Stimulated activated CD4-positive, alpha-beta T cell treated with anti-CD3 and anti-CD28 coated beads, TNF-alpha, amount 100 ng/mL, for 24 hours (primary cell): Measurements from ENCODE around the gene EPS8L3.

ENCODE experiments used
- DNase-seq, 3 experiments: peaks; one replicate each; pipeline ENCODE4 v3.0.0-alpha.2; 2020; ENCODE audit warnings: low read depth in 3 of 3

Gene EPS8L3

DNA sequence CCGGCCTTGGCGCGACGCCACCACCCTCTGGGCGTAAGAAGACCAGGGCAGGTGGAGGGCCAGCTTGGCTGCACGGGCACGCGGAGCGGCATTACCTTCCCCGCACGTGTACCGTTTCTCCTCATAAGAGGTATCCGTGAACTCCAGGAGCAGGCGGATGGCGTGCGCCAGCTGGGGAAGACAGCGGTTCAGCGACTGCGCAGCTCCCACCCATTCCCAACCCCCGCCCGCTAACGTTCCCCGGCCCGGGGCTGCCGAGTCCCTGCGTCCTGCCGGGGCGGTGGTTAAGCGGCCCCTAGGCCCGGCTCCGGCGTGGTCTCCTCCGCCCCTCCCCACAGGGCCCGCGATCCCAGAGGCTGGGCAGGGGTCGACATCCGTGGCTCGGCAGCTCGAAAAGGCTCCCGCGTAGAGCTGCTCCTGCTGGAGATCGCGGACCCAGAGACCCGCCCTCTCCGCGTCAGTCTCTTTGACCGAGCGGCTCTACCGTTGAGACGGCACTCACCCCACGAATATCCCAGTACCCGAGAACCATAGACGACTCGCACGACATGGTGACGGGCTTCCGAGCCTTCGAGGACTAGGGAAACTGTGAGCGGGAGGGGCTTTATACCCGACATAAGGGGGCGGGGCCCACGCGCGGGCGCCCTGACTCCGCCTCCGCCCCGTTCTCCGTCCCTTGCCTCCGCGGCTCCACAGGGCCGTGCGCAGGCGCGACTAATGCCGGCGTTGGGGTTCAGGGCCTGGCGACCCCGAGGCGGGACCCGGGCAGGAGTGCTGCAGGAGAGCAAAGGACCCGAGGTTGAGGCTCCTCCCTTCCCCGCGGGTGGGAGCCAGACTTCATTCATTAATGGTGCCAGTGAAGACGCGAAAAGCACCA lies 23.7 kb downstream of the EPS8L3 start:
- DNase-seq = peak; percentile 60 to 78 (median 62)

DNA sequence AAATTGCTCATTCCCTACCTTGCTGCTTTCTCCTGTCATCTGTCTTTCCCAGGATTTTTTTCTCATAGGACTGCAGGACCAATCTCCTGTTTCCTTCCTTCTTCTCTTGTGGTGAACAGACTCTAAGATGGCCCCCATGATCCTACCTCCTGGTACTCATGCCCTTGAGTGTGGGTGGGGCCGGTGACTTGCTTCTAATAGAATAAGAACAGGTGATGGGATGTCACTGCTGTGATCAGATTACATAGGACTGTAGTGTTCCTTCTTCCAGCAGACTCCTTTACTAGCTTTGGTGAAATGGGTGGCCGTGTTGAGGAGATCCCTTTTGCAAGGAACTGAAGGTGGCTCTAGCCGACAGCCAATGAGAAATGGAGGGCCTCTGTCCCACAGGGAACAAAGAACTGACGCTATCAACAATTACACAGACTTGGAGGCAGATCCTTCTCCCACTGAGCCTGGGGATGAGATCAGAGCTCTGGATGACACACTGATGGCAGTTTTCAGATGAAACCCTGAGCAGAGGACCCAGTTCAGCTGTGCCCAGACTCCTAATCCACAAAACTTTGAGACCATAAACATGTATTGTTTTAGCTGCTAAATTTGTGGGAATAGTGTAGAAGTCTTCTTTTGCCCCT lies 30.4 kb downstream of the EPS8L3 start:
- no peak for DNase-seq

DNA sequence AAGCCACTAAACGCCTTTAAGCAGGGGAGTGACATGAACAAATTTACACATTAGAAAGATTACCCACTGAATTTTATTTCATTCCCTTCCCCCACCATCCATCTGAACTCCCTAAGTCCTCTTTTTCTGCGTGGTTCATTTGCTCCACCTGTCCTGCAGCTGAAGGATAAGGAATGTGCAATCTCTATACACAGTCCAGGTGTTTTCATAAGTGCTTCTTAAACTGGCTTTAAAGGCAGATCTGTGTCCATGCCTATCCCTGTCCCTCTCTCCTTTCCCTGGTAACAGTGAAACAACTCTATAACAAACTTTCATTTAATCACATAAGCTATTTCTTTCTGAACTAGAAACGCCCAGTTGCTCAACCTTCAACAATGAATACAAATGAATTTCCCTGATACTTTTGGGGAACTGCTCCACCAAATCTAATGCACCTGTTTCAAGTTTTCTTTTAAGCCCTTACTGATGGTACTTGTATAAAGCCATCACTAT lies 31.3 kb downstream of the EPS8L3 start:
- DNase-seq = no peak

DNA sequence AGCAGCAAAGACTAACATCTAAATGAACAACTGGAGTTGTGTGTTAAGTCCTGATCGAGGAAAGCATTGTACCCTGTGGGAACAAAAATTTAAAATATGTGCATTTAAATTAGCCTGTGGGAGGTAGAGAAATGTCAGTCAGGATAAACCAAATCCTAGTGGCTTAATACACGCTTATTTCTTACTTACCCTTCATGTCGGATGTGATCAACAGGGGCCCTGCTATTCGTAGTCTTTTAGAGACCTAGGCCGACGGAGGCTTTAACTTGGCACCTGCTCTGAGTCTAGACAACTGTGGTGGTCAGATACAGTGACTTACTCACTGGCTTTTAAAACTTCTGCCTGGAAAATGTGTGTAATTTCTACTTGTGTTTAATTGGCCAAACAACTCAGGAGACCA lies 33.1 kb downstream of the EPS8L3 start:
- no peak for DNase-seq

DNA sequence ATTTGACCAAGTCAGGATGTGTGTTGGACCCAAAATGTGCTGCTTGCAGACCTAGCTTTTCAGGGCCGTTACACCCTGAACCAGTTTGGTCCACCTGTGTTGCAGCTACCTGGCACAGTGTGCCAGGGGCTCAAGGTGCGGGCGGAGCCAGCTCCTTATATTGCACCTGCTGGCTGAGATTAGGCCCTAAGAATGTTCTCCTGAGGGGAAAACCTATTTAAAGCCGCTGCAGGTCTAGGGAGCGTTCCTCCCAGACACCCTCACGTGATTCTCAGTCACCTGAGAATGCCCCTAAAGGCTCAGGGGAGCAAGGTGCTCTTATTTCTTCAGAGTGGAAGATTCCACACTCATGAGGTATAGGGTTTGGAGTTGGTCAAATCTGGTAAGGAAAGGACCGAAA lies 34.9 kb downstream of the EPS8L3 start:
- no peak for DNase-seq

DNA sequence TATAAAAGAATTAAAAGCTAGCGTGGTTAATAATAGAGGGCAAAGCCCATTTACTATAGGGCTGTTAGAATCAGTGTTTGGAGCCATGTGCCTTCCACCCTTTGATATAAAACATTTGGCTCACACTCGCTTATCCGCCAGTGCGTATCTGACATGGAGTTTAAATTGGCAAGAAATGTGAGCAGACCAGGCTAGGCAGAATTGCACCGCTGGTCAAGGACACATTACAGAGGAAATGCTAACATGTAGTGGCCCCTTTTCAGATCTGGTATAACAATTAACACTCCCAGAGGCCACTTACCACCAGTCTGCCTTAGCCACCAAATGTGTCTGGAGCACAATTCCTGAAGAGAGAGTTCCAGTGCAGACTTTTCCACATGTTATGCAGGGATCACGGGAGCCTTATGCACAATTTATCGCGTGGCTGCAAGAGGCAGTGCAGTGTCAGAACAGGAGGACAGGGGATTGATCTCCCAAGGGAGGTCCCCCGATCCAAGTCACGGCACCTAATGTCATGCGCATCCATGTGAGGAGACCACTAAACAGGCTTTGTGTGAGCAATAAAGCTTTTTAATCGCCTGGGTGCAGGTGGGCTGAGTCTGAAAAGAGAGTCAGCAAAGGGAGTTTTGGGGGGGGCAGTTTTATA lies 36.9 kb downstream of the EPS8L3 start:
- DNase-seq = no peak

DNA sequence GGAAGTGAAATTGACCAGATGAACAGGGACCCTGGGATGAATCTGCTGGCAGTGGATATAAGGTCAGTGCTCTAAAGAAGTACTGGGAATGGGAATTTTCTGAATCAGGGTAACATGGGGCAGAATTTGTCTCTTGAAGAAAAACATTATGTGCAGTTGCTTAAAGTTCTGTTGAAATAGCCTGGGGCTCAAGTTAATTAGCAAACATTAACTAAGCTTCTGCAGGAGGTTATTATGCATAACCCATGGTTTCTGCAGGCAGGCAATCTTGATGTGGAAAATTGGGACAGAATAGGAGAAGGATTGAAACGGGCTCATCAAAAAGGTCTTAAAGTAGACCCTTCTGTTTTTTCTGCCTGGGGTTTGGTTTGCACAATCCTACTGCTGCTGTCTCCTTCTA lies 37.7 kb downstream of the EPS8L3 start:
- DNase-seq = no peak

DNA sequence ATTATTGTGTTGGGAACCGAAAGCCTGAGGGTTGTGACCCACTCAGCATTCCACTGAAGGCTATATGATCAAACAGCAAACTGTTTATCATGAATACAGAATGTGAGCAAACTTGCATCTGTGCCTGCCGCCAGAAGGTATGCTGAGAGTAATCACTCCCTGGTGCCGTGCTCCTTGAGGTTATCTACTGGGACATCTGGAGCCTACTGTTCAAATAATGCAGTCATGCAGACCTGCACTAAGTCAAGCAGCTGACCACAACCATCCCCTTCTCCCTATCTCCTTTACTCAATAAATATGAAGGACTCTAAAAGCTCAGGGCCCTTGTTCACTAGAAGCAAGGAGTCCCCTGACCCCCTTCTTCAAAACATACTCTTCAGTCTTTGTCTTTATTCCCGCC lies 38.2 kb downstream of the EPS8L3 start:
- no peak for DNase-seq

DNA sequence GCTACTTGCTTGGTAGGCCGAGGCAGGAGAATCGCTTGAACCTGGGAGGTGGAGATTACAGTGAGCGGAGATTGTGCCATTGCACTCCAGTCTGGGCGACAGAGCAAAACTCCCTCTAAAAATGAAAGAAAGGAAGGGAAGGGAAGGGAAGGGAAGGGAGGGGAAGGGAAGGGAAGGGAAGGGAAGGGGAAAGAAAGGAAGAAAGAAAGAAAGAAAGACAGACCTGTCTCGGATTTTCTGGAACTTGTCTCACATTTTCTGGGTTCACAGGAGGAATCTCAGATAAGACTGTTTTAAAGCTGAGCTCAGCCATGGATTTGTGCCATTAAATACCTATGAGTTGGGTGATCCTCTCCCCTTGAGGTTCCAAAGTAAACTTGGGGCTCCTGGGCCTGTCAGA lies 38.8 kb downstream of the EPS8L3 start:
- DNase-seq = no peak

DNA sequence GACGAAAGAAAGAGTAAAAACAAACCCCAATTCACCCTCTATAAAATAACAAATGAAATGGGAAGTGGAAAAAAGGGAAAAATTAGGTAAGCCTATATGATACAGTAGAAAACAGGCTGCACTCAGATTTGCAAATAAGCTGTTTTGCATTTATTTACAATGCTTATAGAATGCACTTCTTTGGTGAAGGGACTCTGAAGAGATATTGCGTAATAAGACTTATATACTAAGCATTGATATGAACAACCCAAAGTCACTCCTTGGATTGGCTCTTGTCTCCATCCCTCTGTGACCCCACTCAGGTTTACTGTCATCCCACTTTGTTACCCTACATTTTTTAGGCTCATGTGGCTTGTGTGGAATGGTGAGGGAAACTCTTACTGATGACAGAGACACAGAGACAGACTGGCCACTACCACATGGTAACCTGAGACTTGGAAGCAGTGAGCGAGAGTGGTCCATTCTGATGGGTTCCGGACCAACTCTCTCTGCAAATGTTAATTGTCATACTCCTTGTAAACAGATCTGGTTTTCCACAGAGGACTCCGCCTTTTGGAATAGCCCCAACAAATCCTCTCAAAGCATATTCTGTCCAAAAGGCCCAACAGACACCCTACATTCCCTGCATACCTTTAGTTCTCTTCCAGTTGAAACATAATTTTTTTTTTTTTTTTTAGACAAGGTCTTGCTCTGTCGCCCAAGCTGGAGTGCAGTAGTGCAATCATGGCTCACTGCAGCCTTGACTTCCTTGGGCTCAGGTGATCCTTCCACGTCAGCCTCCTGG lies 40.6 kb downstream of the EPS8L3 start:
- no peak for DNase-seq

DNA sequence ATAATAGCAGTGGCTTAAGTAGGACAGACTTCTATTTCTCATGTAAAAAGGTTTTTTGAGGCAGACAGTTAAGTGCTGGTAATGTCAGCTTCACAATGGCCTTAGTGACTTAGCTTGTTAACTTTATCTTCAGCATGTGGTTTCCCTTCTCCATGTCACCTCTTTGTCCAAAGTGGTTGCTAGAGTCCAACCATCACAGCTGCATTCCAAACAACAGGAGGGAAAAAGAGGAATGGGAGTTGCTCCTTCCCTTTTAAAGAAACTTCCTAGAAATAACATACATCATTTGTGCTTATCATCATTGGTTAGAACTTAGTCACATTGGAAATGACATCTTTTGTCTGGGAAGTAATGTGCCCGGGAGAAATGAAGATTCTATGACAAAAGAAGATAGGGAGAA lies 41.8 kb downstream of the EPS8L3 start:
- no peak for DNase-seq

DNA sequence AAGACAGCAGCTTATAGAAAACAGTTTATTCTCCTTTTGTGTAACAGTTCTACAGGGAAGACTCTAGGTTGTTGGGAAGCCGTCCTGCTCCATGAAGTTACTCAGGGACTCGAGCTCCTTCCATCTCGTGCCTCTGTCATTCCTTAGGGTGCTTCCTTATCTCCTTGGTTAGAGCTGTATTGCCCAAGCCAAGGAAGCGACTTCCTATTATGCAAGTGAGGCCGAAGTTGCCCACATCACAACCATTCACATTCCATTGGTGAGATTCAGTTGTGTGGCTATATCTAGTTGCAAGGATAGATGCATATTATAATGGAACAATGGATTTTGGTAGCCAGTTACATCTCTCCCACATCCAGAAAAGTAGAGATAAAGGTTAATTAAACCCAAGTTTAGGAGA lies 42.7 kb downstream of the EPS8L3 start:
- DNase-seq = no peak

DNA sequence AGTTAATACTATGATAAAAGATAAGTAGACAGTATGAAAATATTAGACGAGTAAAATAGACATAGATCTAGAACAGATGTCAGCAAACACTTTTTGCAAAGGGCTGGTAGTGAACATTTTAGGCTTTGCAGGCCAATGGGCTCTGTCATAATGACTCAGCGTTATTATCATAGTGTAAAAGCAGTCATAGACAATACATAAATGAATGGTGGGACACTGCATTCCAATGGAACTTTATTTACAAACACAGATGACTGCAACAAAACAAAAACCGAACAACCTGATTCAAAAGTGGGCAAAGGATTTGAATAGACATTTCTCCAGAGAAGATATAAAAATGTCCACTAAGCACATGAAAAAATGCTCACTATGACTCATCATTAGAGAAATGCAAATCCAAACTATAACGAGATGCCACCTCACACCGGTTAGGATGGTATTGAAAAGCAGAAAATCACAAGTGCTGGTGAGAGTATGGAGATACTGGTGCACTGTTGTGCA lies 44.3 kb downstream of the EPS8L3 start:
- no peak for DNase-seq

DNA sequence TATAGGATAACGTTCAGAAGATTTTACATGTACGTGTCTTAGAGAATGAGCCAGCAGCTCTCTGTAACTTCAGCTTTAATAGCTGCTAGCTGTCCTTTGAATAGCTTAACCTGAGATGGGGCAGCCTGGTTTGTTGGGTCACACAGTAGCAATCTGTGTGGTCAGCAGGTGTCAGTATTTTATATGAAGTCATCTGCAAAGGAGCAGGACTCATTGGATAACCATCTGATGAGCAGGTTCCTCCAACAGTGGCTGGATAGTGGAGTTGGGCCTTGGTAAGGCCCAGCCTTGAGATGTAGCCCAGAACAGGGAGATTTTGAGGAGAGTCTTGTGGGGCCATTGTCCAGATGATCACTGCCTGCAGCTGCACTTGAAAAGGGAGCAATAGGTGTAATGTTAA lies 45.2 kb downstream of the EPS8L3 start:
- DNase-seq = no peak

DNA sequence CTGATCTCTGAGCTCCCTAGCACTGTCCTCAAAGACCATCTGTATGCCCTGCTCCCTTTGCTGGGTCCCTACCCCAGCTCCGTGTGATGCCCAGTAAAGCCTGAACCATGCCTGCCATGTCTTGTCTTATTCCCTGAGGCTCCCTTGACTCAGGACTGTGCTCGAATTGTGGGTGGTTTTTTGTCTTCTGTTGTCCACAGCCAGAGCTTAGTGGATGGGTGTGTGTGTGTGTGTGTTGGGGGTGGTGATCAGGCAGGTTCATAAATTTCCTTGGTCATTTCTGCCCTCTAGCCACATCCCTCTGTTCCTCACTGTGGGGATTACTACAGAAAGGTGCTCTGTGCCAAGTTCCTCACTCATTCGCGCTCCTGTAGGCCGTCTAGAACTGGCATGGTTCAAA lies 46.0 kb downstream of the EPS8L3 start:
- no peak for DNase-seq

DNA sequence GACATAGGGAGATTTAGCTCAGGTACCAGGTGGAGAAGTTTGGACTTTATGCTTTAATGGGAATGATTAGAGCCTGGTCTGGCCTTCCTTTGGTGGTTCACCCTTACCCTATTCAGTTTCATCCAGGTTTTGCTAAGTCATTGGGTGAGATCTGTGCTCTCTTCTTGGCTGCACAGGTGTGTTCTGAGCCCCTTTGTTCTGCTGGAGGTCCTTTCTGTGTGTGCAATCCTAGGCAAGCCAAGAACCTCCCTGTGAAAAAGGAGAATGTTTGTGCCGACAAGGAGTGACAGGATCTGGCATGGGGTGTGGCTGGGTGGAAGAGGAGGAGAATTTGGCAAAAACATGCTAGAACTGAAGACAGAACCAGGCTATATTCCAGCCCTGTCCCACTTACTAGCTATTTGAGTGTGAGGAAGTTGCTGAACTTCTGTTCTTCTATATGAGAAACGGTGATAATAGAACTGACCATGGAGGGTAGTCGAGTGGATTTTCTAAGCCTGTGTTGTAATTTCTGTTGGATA lies 47.1 kb downstream of the EPS8L3 start:
- DNase-seq = no peak

DNA sequence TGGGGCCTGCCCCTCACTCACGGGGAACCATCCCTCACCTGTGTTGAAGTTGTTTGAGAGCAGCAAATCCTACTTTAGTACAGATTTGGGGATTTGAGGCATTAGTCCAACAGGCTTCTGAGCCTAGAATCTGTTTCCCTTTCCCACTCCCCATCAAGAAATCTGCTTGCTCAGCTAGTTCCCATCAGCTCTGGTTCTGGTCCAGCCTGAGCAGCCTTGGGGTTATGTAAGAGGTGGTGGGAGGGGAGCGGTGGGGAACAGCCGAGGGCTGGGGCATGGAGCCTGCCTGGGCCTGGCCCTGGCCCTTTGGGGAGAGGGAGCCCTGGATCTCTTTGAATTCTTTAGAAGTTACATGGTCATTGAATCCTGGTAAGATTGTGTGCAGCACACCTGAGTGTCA lies 47.6 kb downstream of the EPS8L3 start:
- DNase-seq = no peak

DNA sequence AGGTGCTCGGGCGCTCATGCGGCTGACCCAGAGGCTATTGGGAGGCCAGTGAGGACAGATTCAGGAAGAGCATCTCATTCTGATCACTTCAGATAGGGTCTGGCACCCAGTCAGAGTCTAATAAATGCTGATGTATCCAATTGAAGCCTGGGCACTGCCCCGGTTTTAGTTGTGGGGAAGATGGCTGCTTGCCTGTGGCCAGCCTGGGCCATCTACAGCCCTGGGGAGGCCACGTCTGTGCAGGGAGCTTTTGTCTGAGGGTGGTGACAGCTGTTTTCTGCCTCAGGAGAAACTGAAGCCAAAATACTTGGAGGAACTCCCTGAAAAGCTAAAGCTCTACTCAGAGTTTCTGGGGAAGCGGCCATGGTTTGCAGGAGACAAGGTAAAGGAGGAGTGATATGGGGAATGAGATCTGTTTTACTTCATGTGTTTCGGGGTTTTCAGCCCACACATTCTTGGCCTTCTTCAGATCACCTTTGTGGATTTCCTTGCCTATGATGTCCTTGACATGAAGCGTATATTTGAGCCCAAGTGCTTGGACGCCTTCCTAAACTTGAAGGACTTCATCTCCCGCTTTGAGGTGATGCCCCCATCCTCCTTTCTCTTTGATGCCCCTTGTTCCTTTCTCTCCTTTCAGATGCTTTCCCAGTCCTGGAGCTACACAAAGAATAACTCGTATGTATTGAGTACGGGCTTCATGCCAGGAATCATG lies 48.9 kb downstream of the EPS8L3 start:
- no peak for DNase-seq

DNA sequence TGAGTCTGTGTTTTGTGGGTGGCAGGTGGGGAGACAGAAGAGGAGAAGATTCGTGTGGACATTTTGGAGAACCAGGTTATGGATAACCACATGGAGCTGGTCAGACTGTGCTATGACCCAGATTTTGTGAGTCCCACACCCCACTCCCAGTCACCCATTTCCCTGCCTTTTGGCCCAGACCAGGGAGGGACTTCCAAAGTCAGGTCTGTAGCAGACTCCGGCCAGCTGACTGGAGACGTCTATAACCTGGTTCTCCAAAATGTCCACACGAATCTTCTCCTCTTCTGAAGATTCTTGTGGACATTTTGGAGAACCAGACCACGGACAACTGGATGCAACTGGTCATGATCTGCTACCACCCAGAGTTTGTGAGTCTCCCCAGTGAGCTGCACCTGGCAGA lies 50.1 kb downstream of the EPS8L3 start:
- DNase-seq = no peak

DNA sequence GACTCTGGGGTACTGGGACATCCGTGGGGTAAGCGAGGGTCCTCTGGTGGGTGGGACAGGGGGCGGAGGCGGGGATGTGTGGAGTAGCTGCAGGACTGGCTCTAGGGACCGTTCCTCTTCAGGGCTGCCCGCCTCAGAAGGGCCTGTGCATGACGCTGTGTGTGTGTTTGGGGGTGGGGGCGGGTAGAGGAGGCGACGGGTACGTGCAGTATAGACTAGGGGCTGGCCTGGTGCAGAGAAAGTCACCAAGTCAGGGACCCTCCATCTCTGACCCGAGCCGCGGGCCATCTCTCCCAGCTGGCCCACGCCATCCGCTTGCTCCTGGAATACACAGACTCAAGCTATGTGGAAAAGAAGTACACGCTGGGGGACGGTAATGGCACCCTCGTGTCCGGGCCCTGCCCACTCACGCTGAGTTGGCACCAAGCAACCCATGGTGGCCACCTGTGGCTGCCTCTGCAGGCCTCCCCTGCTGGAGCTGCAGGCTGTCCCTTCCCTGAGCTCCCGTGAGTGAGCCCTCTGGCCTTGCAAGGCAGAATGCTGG lies 51.3 kb downstream of the EPS8L3 start:
- no peak for DNase-seq
